ENCODE measurements around the gene TMEM139. TPM values are rescaled to one million over a fixed set of nuclear protein-coding genes. Genes with fewer than 3 reads are reported as not detected.
"Not testable (repeated sequence)": the region's sequence is repeated elsewhere in the genome, so short reads cannot be mapped to it uniquely, and the experiment has no call there.

TMEM139 gene
- polyA plus RNA-seq, 2 donors = 0.41 to 2.2 TPM

DNA sequence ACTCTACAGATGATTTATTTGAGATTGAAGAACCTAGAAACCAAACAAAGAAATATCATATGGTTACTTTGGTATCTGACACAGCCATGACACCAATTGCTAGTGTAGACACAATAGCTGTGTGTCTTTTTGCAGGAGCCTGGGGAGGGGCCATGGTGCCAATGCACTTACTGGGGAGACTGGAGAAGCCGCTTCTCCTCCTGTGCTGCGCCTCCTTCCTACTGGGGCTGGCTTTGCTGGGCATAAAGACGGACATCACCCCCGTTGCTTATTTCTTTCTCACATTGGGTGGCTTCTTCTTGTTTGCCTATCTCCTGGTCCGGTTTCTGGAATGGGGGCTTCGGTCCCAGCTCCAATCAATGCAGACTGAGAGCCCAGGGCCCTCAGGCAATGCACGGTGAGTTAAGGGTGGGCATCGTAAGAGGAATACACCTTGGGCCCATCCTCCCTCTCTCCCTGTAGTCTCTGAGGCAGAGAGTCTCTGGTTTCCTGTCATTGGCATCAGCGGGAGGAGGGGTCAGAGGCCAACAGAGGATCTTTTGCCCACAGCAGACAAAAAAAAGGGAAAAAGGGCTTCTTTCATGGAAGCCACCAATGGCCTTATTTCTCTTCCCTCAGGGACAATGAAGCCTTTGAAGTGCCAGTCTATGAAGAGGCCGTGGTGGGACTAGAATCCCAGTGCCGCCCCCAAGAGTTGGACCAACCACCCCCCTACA lies 1.2 kb downstream of the TMEM139 start:
- no peak overlapping the region for H3K4me3 ChIP-seq (ENCODE audit: low read depth in 1 of 2, low read length in 2 of 2)
- H3K27ac ChIP-seq (ENCODE audit: low read depth in 2 of 2, low read length in 1 of 2) = no peak overlapping the region
- H3K36me3 ChIP-seq (ENCODE audit: control insufficient read depth in 2 of 2, insufficient read depth in 2 of 2, low read length in 1 of 2) = no peaks in the 10 kb centered on the region
- H3K4me1 ChIP-seq (ENCODE audit: control insufficient read depth in 2 of 2, insufficient read depth in 2 of 2, low read length in 1 of 2) = peaks cover 0 to 5% of the 10 kb centered on the region in 2 donors
- H3K27me3 ChIP-seq (ENCODE audit: control insufficient read depth in 1 of 2, insufficient read depth in 2 of 2, low read length in 2 of 2) = no peaks in the 10 kb centered on the region
- H3K9me3 ChIP-seq (ENCODE audit: control insufficient read depth in 2 of 2, insufficient read depth in 1 of 2, low read depth in 1 of 2, low read length in 1 of 2) = no peaks in the 10 kb centered on the region
- WGBS, 2 donors = 96% methylated on average over 11 of the region's 11 CpGs

GRCh38 chr7:143286522-143286890 lies 1.7 kb downstream of the TMEM139 start:
- H3K36me3 ChIP-seq (ENCODE audit: control insufficient read depth in 2 of 2, insufficient read depth in 2 of 2, low read length in 1 of 2) = no peaks in the 10 kb centered on the region
- 95 to 98% methylated on average over 6 of the region's 6 CpGs for WGBS, 2 donors
- no peaks in the 10 kb centered on the region for H3K27me3 ChIP-seq (ENCODE audit: control insufficient read depth in 1 of 2, insufficient read depth in 2 of 2, low read length in 2 of 2)
- no peaks in the 10 kb centered on the region for H3K9me3 ChIP-seq (ENCODE audit: control insufficient read depth in 2 of 2, insufficient read depth in 1 of 2, low read depth in 1 of 2, low read length in 1 of 2)
- H3K27ac ChIP-seq (ENCODE audit: low read depth in 2 of 2, low read length in 1 of 2) = no peak overlapping the region
- peaks cover 0 to 5% of the 10 kb centered on the region in 2 donors for H3K4me1 ChIP-seq (ENCODE audit: control insufficient read depth in 2 of 2, insufficient read depth in 2 of 2, low read length in 1 of 2)
- no peak overlapping the region for H3K4me3 ChIP-seq (ENCODE audit: low read depth in 1 of 2, low read length in 2 of 2)

- H3K36me3 ChIP-seq (ENCODE audit: control insufficient read depth in 2 of 2, insufficient read depth in 2 of 2, low read length in 1 of 2) = peaks cover 3% of the 10 kb centered on the region in 2 donors
- no peaks in the 10 kb centered on the region for H3K9me3 ChIP-seq (ENCODE audit: control insufficient read depth in 2 of 2, insufficient read depth in 1 of 2, low read depth in 1 of 2, low read length in 1 of 2)
- H3K27me3 ChIP-seq (ENCODE audit: control insufficient read depth in 1 of 2, insufficient read depth in 2 of 2, low read length in 2 of 2) = no peaks in the 10 kb centered on the region
- 75 to 81% methylated on average over 17 of the region's 17 CpGs for WGBS, 2 donors
- peak overlapping the region; percentile 46 to 75 for H3K27ac ChIP-seq (ENCODE audit: low read depth in 2 of 2, low read length in 1 of 2)
- peaks cover 0 to 5% of the 10 kb centered on the region in 2 donors for H3K4me1 ChIP-seq (ENCODE audit: control insufficient read depth in 2 of 2, insufficient read depth in 2 of 2, low read length in 1 of 2)
- H3K4me3 ChIP-seq (ENCODE audit: low read depth in 1 of 2, low read length in 2 of 2) = peak overlapping the region; percentile 20 to 85
Observed at GRCh38 chr7:143287339-143287934, 2.7 kb downstream of the TMEM139 start.

DNA sequence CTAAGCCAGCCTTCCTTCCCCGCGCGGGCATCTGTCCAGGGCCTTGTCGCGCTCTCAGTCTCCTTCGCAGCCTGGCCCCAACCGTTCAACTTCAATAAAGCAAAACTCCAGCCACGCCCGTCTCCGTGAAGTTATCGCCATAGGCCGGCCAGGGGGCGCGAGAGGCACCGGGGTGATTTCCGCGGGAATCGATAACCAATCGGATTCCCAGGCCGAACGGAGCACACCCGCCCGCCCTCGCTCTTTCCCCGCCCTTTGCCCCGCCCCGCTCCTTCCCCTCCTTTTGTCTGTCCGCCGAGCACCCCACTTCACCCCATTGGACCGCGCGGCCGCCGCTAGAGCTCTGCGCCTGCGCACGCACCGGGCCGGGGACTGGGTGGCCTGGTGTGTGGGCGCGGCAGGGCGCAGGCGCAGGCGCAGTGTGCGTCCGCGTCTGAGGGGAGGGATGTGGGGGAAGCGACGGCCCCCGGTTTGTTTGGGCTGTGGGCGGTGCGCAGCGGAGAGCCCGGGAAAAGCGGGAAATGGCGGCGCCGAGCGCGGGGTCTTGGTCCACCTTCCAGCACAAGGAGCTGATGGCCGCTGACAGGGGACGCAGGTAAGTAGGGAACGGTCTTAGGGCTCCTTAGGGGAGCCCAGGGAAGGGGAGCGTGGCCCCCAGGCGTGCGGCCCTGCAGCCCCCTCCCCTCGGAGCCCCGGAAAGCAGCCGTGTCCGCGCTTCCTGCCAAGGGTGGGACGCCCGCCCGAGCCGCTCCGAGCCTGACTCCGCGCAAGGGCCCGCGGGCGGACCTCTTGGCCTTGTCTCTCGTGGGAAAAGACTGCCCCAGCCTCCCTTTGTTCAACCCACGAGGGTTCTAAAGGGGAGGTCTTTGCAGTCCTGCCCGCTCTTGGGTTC lies 3.4 kb downstream of the TMEM139 start, which contains the start of gene CASP2:
CASP2 (plus strand) TSS at position 417 of the 892 bp plus-strand sequence; CDS start at position 522, 105 bp downstream.
- H3K9me3 ChIP-seq (ENCODE audit: control insufficient read depth in 2 of 2, insufficient read depth in 1 of 2, low read depth in 1 of 2, low read length in 1 of 2) = no peaks in the 10 kb centered on the region
- peak within 1 kb of the TSS; percentile 71 to 91 for H3K27ac ChIP-seq (ENCODE audit: low read depth in 2 of 2, low read length in 1 of 2)
- H3K4me1 ChIP-seq (ENCODE audit: control insufficient read depth in 2 of 2, insufficient read depth in 2 of 2, low read length in 1 of 2) = peaks cover 0 to 5% of the 10 kb centered on the region in 2 donors
- peaks cover 6 to 8% of the 10 kb centered on the region in 2 donors for H3K36me3 ChIP-seq (ENCODE audit: control insufficient read depth in 2 of 2, insufficient read depth in 2 of 2, low read length in 1 of 2)
- H3K27me3 ChIP-seq (ENCODE audit: control insufficient read depth in 1 of 2, insufficient read depth in 2 of 2, low read length in 2 of 2) = no peaks in the 10 kb centered on the region
- H3K4me3 ChIP-seq (ENCODE audit: low read depth in 1 of 2, low read length in 2 of 2) = peak within 1 kb of the TSS; percentile 85
- 2 to 4% methylated on average over 76 to 84 of the region's 84 CpGs for WGBS, 2 donors

GRCh38 chr7:143288836-143289235 lies 4.1 kb downstream of the TMEM139 start:
- no peaks in the 10 kb centered on the region for H3K9me3 ChIP-seq (ENCODE audit: control insufficient read depth in 2 of 2, insufficient read depth in 1 of 2, low read depth in 1 of 2, low read length in 1 of 2)
- peak overlapping the region; percentile 85 for H3K4me3 ChIP-seq (ENCODE audit: low read depth in 1 of 2, low read length in 2 of 2)
- H3K27ac ChIP-seq (ENCODE audit: low read depth in 2 of 2, low read length in 1 of 2) = peak overlapping the region; percentile 71 to 91
- 1 to 2% methylated on average over 11 of the region's 11 CpGs for WGBS, 2 donors
- peaks cover 0 to 5% of the 10 kb centered on the region in 2 donors for H3K4me1 ChIP-seq (ENCODE audit: control insufficient read depth in 2 of 2, insufficient read depth in 2 of 2, low read length in 1 of 2)
- H3K36me3 ChIP-seq (ENCODE audit: control insufficient read depth in 2 of 2, insufficient read depth in 2 of 2, low read length in 1 of 2) = peaks cover 8 to 12% of the 10 kb centered on the region in 2 donors
- no peaks in the 10 kb centered on the region for H3K27me3 ChIP-seq (ENCODE audit: control insufficient read depth in 1 of 2, insufficient read depth in 2 of 2, low read length in 2 of 2)

GRCh38 chr7:143289421-143289820 lies 4.7 kb downstream of the TMEM139 start:
- Histone ChIP-seq H3K36me3 (ENCODE audit: control insufficient read depth in 2 of 2, insufficient read depth in 2 of 2, low read length in 1 of 2) (peaks cover 9 to 14% of the 10 kb centered on the region in 2 donors), H3K9me3 (ENCODE audit: control insufficient read depth in 2 of 2, insufficient read depth in 1 of 2, low read depth in 1 of 2, low read length in 1 of 2) (no peaks in the 10 kb centered on the region), H3K4me1 (ENCODE audit: control insufficient read depth in 2 of 2, insufficient read depth in 2 of 2, low read length in 1 of 2) (peaks cover 0 to 5% of the 10 kb centered on the region in 2 donors), H3K4me3 (ENCODE audit: low read depth in 1 of 2, low read length in 2 of 2) (peak overlapping the region in 1 of 2 donors; percentile 85), H3K27me3 (ENCODE audit: control insufficient read depth in 1 of 2, insufficient read depth in 2 of 2, low read length in 2 of 2) (no peaks in the 10 kb centered on the region), H3K27ac (ENCODE audit: low read depth in 2 of 2, low read length in 1 of 2) (no peak overlapping the region)
- 12 to 16% methylated on average over 6 of the region's 6 CpGs for WGBS, 2 donors

GRCh38 chr7:143289888-143290287 lies 5.1 kb downstream of the TMEM139 start:
- H3K27me3 ChIP-seq (ENCODE audit: control insufficient read depth in 1 of 2, insufficient read depth in 2 of 2, low read length in 2 of 2); H3K4me1 ChIP-seq (ENCODE audit: control insufficient read depth in 2 of 2, insufficient read depth in 2 of 2, low read length in 1 of 2); H3K27ac ChIP-seq (ENCODE audit: low read depth in 2 of 2, low read length in 1 of 2); H3K9me3 ChIP-seq (ENCODE audit: control insufficient read depth in 2 of 2, insufficient read depth in 1 of 2, low read depth in 1 of 2, low read length in 1 of 2): not testable (repeated sequence)
- Histone ChIP-seq H3K36me3 (ENCODE audit: control insufficient read depth in 2 of 2, insufficient read depth in 2 of 2, low read length in 1 of 2) (peaks cover 12 to 19% of the 10 kb centered on the region in 2 donors), H3K4me3 (ENCODE audit: low read depth in 1 of 2, low read length in 2 of 2) (peak overlapping the region in 1 of 2 donors; percentile 85)
- 50 to 57% methylated on average over 4 of the region's 4 CpGs for WGBS, 2 donors

DNA sequence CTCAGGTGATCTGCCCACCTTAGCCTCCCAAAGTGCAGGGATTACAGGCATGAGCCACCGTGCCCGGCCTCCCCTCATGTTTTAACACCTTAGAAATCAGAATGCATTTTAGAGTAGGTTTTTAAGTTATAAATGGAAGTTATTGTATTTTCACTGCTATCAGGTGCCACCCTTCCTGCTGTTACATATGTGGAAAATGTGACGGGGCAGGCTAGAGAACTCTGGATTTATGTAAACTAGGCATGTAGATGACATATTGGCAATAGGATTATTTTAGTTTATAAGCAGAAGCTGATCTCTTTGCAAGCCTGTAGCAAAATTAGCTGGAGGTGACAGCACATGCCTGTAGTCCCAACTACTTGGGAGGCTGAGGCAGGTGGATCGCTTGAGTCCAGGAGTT lies 5.5 kb downstream of the TMEM139 start:
- no peaks in the 10 kb centered on the region for H3K27me3 ChIP-seq (ENCODE audit: control insufficient read depth in 1 of 2, insufficient read depth in 2 of 2, low read length in 2 of 2)
- peaks cover 0 to 5% of the 10 kb centered on the region in 2 donors for H3K4me1 ChIP-seq (ENCODE audit: control insufficient read depth in 2 of 2, insufficient read depth in 2 of 2, low read length in 1 of 2)
- peaks cover 12 to 19% of the 10 kb centered on the region in 2 donors for H3K36me3 ChIP-seq (ENCODE audit: control insufficient read depth in 2 of 2, insufficient read depth in 2 of 2, low read length in 1 of 2)
- H3K27ac ChIP-seq (ENCODE audit: low read depth in 2 of 2, low read length in 1 of 2) = no peak overlapping the region
- no peak overlapping the region for H3K4me3 ChIP-seq (ENCODE audit: low read depth in 1 of 2, low read length in 2 of 2)
- no peaks in the 10 kb centered on the region for H3K9me3 ChIP-seq (ENCODE audit: control insufficient read depth in 2 of 2, insufficient read depth in 1 of 2, low read depth in 1 of 2, low read length in 1 of 2)
- WGBS, 2 donors = 68 to 69% methylated on average over 4 of the region's 4 CpGs

GRCh38 chr7:143292876-143293275 lies 8.1 kb downstream of the TMEM139 start:
- Histone ChIP-seq H3K27me3 (ENCODE audit: control insufficient read depth in 1 of 2, insufficient read depth in 2 of 2, low read length in 2 of 2) (no peaks in the 10 kb centered on the region), H3K27ac (ENCODE audit: low read depth in 2 of 2, low read length in 1 of 2) (no peak overlapping the region), H3K36me3 (ENCODE audit: control insufficient read depth in 2 of 2, insufficient read depth in 2 of 2, low read length in 1 of 2) (peaks cover 16 to 22% of the 10 kb centered on the region in 2 donors), H3K4me3 (ENCODE audit: low read depth in 1 of 2, low read length in 2 of 2) (no peak overlapping the region), H3K4me1 (ENCODE audit: control insufficient read depth in 2 of 2, insufficient read depth in 2 of 2, low read length in 1 of 2) (peaks cover 0 to 2% of the 10 kb centered on the region in 2 donors), H3K9me3 (ENCODE audit: control insufficient read depth in 2 of 2, insufficient read depth in 1 of 2, low read depth in 1 of 2, low read length in 1 of 2) (no peaks in the 10 kb centered on the region)
- WGBS, 2 donors = 97% methylated on average over 5 of the region's 5 CpGs
